Calu3 (cell line): ENCODE results near the gene PACRG. TPM values are rescaled to one million over a fixed set of nuclear protein-coding genes. Genes with fewer than 3 reads are reported as not detected.

Experiments used
- BruUV-seq: library from RNA; stranded (reverse); fragments of 400-500 nt; replicated peaks from 2 replicates; lab custom pipeline; 2021; lab: Mats Ljungman, UMichigan
- CTCF ChIA-PET: fragments of 300-600 bp; sonication (Branson Sonifier 250); formaldehyde crosslinking; loops from one replicate; lab custom pipeline; 2022; ENCODE audit warnings: antibody characterized with exemption; lab: Charles Lee
- DNase-seq: peaks from one replicate; pipeline ENCODE4 v3.0.0; 2022
- H3K27ac Mint-ChIP-seq: one replicate; pipeline ENCODE4 v1.8.0; 2022; ENCODE audit warnings: mixed read lengths; ENCODE audit not compliant: unreplicated experiment
- H3K27me3 Mint-ChIP-seq: one replicate; pipeline ENCODE4 v1.8.0; 2022; ENCODE audit warnings: mixed read lengths; ENCODE audit not compliant: unreplicated experiment
- H3K36me3 Mint-ChIP-seq: one replicate; pipeline ENCODE4 v1.8.0; 2022; ENCODE audit warnings: mild to moderate bottlenecking, moderate library complexity, mixed read lengths; ENCODE audit not compliant: insufficient read depth, unreplicated experiment
- H3K4me1 Mint-ChIP-seq: one replicate; pipeline ENCODE4 v1.8.0; 2022; ENCODE audit warnings: mild to moderate bottlenecking, low read depth, mixed read lengths; ENCODE audit not compliant: unreplicated experiment
- H3K4me3 Mint-ChIP-seq: one replicate; pipeline ENCODE4 v1.8.0; 2022; ENCODE audit warnings: mild to moderate bottlenecking, low read depth, moderate library complexity, mixed read lengths; ENCODE audit not compliant: unreplicated experiment
- H3K9me3 Mint-ChIP-seq: one replicate; pipeline ENCODE4 v1.8.0; 2022; ENCODE audit warnings: low read depth, mixed read lengths; ENCODE audit not compliant: unreplicated experiment
- intact Hi-C: fragments of 100-400 bp; cut with micrococcal nuclease; formaldehyde crosslinking; loops from one replicate; pipeline ENCODE4 v1.10.0; 2022; ENCODE audit not compliant: unreplicated experiment
- total RNA-seq: library from RNA; stranded (reverse); gene quantifications from 2 replicates; pipeline ENCODE4 v1.2.3, GENCODE V29; 2022
- TF ChIP-seq, protein P1 (sequence below): fragments of 200-600 bp; IDR thresholded peaks from one replicate; pipeline ENCODE4 v1.8.0; 2022; ENCODE audit warnings: antibody characterized with exemption; ENCODE audit not compliant: unreplicated experiment

PACRG gene
- total RNA-seq, 1 experiment from 2014 or later: 1.5 TPM

DNA sequence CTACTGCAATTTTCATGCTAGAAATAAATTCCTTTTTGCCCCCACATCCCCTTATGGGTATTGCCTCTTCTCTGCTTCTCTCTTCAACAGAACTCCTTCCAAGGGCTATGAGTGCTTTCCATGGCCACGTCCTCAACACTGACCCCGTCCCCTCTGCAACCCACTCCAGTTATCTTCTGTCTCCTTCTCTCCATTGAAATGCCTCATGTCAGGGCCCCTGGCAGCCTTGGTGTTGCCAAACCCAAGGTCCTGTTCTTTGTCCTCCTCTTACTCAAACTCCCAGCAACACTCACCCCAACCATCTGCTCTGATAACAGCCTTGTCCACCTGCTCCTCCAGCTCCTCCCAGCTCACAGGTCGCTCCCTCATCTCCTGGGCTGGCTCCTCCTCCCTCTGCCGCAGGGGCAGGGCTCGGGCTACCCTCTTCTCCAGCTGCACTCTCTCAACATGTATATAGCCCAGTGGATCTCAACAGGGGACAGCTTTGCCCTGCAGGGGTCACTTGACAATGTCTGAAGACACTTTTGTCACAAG lies 490.7 kb downstream of the PACRG start:
- no peak for DNase-seq
- Mint-ChIP-seq H3K4me3 (no peak overlapping the region), H3K4me1 (peaks cover 14% of the 10 kb centered on the region), H3K27me3 (no peaks in the 10 kb centered on the region), H3K36me3 (peaks cover 3% of the 10 kb centered on the region), H3K9me3 (peaks cover 5% of the 10 kb centered on the region), H3K27ac (no peak overlapping the region)
- CTCF ChIA-PET: no interaction called here
- intact Hi-C loops: no loop called here
- TF ChIP-seq, protein P1, sequence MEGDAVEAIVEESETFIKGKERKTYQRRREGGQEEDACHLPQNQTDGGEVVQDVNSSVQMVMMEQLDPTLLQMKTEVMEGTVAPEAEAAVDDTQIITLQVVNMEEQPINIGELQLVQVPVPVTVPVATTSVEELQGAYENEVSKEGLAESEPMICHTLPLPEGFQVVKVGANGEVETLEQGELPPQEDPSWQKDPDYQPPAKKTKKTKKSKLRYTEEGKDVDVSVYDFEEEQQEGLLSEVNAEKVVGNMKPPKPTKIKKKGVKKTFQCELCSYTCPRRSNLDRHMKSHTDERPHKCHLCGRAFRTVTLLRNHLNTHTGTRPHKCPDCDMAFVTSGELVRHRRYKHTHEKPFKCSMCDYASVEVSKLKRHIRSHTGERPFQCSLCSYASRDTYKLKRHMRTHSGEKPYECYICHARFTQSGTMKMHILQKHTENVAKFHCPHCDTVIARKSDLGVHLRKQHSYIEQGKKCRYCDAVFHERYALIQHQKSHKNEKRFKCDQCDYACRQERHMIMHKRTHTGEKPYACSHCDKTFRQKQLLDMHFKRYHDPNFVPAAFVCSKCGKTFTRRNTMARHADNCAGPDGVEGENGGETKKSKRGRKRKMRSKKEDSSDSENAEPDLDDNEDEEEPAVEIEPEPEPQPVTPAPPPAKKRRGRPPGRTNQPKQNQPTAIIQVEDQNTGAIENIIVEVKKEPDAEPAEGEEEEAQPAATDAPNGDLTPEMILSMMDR: no peak
- no TSS peak for BruUV-seq

DNA sequence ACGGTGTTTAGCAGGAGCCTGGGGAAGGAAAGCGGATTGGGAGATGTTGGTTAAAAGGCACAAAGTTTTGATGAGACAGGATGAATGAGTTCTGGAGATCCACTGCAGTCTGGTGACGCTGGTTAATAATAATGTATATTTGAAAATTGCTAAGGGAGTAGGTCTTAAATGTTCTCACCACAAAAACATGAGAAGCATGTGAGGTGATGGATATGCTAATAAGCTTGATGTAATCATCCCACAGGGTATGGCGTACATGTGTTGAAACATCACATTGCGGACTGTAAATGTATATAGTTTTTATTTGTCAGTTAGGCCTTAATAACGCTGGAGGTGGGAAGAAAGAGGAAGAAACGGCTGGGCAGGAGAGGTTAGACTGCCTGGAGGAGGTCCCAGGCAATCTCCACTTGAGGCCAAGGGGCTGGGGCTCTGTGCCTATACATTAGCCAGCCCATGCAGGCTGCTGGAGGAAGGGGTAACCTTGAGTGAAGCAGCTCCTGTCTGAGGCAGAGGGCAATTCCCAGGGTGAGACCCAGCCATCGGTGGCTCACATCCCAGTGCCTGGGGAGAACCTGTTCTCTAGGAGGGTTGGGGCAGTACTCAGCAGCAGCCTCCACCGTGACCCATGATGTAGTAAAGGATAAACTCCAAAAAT lies 498.5 kb downstream of the PACRG start:
- TF ChIP-seq, protein P1: no peak
- Mint-ChIP-seq H3K27me3 (no peaks in the 10 kb centered on the region), H3K27ac (no peak overlapping the region), H3K4me1 (peaks cover 39% of the 10 kb centered on the region), H3K36me3 (peaks cover 6% of the 10 kb centered on the region), H3K4me3 (no peak overlapping the region), H3K9me3 (peaks cover 4% of the 10 kb centered on the region)
- DNase-seq: no peak
- no TSS peak for BruUV-seq
- CTCF ChIA-PET: no interaction called here
- intact Hi-C loops: no loop called here

DNA sequence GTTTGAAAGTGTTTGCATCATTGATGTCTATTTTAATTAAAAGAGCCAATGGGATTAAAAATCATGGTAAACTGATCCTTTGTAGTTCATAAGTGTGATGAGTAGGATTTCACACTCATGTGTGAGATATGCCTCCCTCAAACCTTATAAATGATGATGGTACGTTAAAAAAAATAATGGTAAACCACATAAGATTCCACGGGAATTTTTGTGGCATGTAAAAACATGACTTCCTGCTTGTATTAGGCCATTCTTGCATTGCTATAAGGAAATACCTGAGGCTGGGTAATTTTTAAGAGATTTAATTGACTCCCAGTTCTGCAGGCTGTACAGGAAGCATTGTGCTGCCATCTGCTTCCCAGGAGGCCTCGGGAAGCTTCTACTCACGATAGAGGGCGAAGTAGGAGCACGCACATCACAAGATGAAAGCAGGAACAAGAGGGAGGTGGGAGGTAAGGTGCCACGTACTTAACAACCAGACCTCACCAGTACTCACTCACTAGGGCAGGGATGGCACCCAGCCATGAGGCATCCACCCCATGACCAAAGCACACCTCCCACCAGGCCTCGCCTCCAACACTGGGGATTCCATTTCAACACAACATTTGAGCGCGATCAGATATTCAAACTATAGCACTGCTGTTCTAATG lies 499.2 kb downstream of the PACRG start:
- CTCF ChIA-PET: no interaction called here
- intact Hi-C loops: no loop called here
- H3K36me3 Mint-ChIP-seq: peaks cover 6% of the 10 kb centered on the region
- H3K27ac Mint-ChIP-seq: no peak overlapping the region
- H3K9me3 Mint-ChIP-seq: peaks cover 4% of the 10 kb centered on the region
- peaks cover 41% of the 10 kb centered on the region for H3K4me1 Mint-ChIP-seq
- BruUV-seq: no TSS peak
- no peaks in the 10 kb centered on the region for H3K27me3 Mint-ChIP-seq
- no peak for DNase-seq
- TF ChIP-seq, protein P1: no peak
- H3K4me3 Mint-ChIP-seq: no peak overlapping the region

DNA sequence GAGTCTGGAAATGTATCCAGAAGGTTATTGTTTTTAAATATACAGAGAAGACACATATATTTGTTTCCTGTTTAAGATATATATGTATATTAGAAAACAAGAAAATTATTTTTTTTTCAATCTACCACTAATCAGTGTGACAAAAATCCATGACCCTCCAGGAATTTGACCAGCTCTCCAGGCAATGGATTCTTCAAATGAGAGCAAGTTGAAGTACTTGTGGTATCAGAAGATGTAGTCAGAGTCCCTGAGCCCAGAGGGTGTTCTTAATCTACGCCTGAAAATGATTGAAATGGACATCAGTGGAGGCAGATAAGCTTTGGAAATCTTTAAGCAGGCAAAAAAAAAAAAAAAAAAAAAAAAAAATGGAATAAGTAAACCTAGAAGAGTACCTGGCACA lies 500.3 kb downstream of the PACRG start:
- BruUV-seq: no TSS peak
- H3K27ac Mint-ChIP-seq: no peak overlapping the region
- H3K36me3 Mint-ChIP-seq: peaks cover 6% of the 10 kb centered on the region
- TF ChIP-seq, protein P1: no peak
- DNase-seq: no peak
- intact Hi-C loops: no loop called here
- no peaks in the 10 kb centered on the region for H3K27me3 Mint-ChIP-seq
- no peak overlapping the region for H3K4me3 Mint-ChIP-seq
- peaks cover 37% of the 10 kb centered on the region for H3K4me1 Mint-ChIP-seq
- CTCF ChIA-PET: no interaction called here
- peaks cover 4% of the 10 kb centered on the region for H3K9me3 Mint-ChIP-seq
